Astrocyte of the spinal cord (primary cell): ENCODE data around the gene LZTR1.

Experiments used
- DNase-seq: peaks from one replicate; pipeline ENCODE4 v3.0.0; 2011; ENCODE audit warnings: low read depth, low spot score
- H3K4me3 ChIP-seq: 2 replicates; pipeline ENCODE4 v1.5.1; 2011; ENCODE audit warnings: low read depth, mild to moderate bottlenecking, low read length, moderate library complexity
- CTCF ChIP-seq: IDR thresholded peaks from 2 replicates; pipeline ENCODE4 v1.5.1; 2012; ENCODE audit warnings: low read depth, mild to moderate bottlenecking, low read length, inconsistent platforms
- in situ Hi-C: cut with HindIII; loops from 2 replicates; pipeline ENCODE4 v1.10.0; 2017; ENCODE audit warnings: low sequenced_read_pairs

The LZTR1 gene

GRCh38 chr22:20985720-20986119 is 3.6 kb downstream of the LZTR1 start:
- in situ Hi-C loops: no loop called here
- TF ChIP-seq CTCF: no peak
- DNase-seq: no peak
- H3K4me3 ChIP-seq: no peak overlapping the region

- TF ChIP-seq CTCF: no peak
- no peak for DNase-seq
- in situ Hi-C loops: no loop called here
- no peak overlapping the region for H3K4me3 ChIP-seq
Measured at GRCh38 chr22:20986365-20986764, 4.3 kb downstream of the LZTR1 start.

GRCh38 chr22:20987375-20987774 is 5.3 kb downstream of the LZTR1 start:
- H3K4me3 ChIP-seq: no peak overlapping the region
- no peak for TF ChIP-seq CTCF
- DNase-seq: no peak
- in situ Hi-C loops: no loop called here

GRCh38 chr22:20988573-20989322 is 6.7 kb downstream of the LZTR1 start:
- in situ Hi-C loops: no loop called here
- no peak for DNase-seq
- no peak for TF ChIP-seq CTCF
- H3K4me3 ChIP-seq: no peak overlapping the region

- TF ChIP-seq CTCF: peak; percentile 6
- in situ Hi-C loops: no loop called here
- peak; percentile 65 for DNase-seq
- no peak overlapping the region for H3K4me3 ChIP-seq
Measured at GRCh38 chr22:20989323-20990138, 7.4 kb downstream of the LZTR1 start.

GRCh38 chr22:20990184-20991180 is 8.4 kb downstream of the LZTR1 start:
- H3K4me3 ChIP-seq: no peak overlapping the region
- peak; percentile 16 for TF ChIP-seq CTCF
- in situ Hi-C loops: no loop called here
- no peak for DNase-seq
